ENCODE data around the gene GRM8.

Gene GRM8

GRCh38 chr7:126783613-126784012 is 469.1 kb downstream of the GRM8 start:
- Histone ChIP-seq H3K36me3 (no peaks in the 10 kb centered on the region), H3K4me3 (ENCODE audit: low read depth, low read length) (no peak overlapping the region), H3K27me3 (no peaks in the 10 kb centered on the region), H3K4me1 (peaks cover 16% of the 10 kb centered on the region), H3K9me3 (no peaks in the 10 kb centered on the region)
- TF ChIP-seq, protein P1, sequence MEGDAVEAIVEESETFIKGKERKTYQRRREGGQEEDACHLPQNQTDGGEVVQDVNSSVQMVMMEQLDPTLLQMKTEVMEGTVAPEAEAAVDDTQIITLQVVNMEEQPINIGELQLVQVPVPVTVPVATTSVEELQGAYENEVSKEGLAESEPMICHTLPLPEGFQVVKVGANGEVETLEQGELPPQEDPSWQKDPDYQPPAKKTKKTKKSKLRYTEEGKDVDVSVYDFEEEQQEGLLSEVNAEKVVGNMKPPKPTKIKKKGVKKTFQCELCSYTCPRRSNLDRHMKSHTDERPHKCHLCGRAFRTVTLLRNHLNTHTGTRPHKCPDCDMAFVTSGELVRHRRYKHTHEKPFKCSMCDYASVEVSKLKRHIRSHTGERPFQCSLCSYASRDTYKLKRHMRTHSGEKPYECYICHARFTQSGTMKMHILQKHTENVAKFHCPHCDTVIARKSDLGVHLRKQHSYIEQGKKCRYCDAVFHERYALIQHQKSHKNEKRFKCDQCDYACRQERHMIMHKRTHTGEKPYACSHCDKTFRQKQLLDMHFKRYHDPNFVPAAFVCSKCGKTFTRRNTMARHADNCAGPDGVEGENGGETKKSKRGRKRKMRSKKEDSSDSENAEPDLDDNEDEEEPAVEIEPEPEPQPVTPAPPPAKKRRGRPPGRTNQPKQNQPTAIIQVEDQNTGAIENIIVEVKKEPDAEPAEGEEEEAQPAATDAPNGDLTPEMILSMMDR (IDR thresholded peaks at IDR 0.05; ENCODE audit: low read depth, low read length): no peak
- DNase-seq: no peak

- no peak overlapping the region for H3K4me3 ChIP-seq (ENCODE audit: low read depth, low read length)
- H3K36me3 ChIP-seq: no peaks in the 10 kb centered on the region
- TF ChIP-seq, protein P1 (IDR thresholded peaks at IDR 0.05; ENCODE audit: low read depth, low read length): no peak
- no peak for DNase-seq
- H3K4me1 ChIP-seq: peaks cover 13% of the 10 kb centered on the region
- no peaks in the 10 kb centered on the region for H3K9me3 ChIP-seq
- no peaks in the 10 kb centered on the region for H3K27me3 ChIP-seq
Observed at GRCh38 chr7:126780993-126781392, 471.7 kb downstream of the GRM8 start.

DNA sequence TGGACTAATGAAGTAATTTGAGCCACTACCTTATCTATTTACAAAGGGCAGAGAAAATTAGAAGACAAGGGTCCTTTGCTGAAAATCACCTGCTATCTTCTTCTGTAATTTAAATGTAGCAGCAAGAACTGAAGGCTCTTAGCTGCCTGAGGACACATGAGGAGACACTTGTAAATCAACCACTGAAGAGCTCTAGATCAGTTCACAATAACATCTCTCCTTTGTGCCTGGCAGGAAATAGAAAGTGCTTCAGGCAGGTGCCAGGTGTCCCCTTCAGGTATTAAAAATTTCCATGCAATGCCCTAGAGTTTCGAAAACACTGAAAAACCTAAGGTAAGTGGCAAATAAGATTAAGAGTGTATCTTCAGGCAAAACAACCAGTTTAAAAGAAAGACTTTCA is 474.6 kb downstream of the GRM8 start:
- no peak for DNase-seq
- Histone ChIP-seq H3K36me3 (no peaks in the 10 kb centered on the region), H3K4me3 (ENCODE audit: low read depth, low read length) (no peak overlapping the region), H3K4me1 (peaks cover 8% of the 10 kb centered on the region), H3K9me3 (no peaks in the 10 kb centered on the region), H3K27me3 (no peaks in the 10 kb centered on the region)
- TF ChIP-seq, protein P1 (IDR thresholded peaks at IDR 0.05; ENCODE audit: low read depth, low read length): no peak

- Histone ChIP-seq H3K9me3 (no peaks in the 10 kb centered on the region), H3K36me3 (no peaks in the 10 kb centered on the region), H3K4me3 (ENCODE audit: low read depth, low read length) (no peak overlapping the region), H3K4me1 (no peaks in the 10 kb centered on the region; the same call in 1 of the 2 replicates), H3K27me3 (no peaks in the 10 kb centered on the region)
- DNase-seq: no peak
- TF ChIP-seq, protein P1 (IDR thresholded peaks at IDR 0.05; ENCODE audit: low read depth, low read length): no peak
Observed at GRCh38 chr7:126776498-126776897, 476.2 kb downstream of the GRM8 start.

DNA sequence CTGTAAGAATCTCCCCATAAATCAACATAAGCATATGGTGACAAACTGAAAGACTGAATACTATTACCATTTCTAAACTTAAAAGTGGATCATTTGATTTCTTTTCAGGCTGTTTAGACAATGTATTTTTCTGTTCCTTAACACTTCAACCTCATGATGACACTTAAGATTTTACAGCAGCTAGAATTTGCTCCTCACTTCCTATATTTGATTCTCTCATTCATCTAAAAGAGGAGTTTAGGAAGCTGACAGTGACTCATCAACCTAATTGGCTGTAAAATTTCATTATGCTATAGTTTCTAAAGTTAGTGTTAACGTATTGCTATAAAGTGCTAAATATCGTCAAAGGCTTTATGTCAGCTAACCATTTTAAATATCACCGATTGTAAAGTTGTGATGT is 478.7 kb downstream of the GRM8 start:
- Histone ChIP-seq H3K4me1 (no peaks in the 10 kb centered on the region; the same call in 1 of the 2 replicates), H3K27me3 (no peaks in the 10 kb centered on the region), H3K9me3 (no peaks in the 10 kb centered on the region), H3K36me3 (no peaks in the 10 kb centered on the region), H3K4me3 (ENCODE audit: low read depth, low read length) (no peak overlapping the region)
- TF ChIP-seq, protein P1 (IDR thresholded peaks at IDR 0.05; ENCODE audit: low read depth, low read length): no peak
- no peak for DNase-seq

- Histone ChIP-seq H3K4me3 (ENCODE audit: low read depth, low read length) (no peak overlapping the region), H3K36me3 (no peaks in the 10 kb centered on the region), H3K9me3 (no peaks in the 10 kb centered on the region), H3K27me3 (no peaks in the 10 kb centered on the region), H3K4me1 (peaks cover 2% of the 10 kb centered on the region; the same call in 1 of the 2 replicates)
- no peak for DNase-seq
- TF ChIP-seq, protein P1 (IDR thresholded peaks at IDR 0.05; ENCODE audit: low read depth, low read length): no peak
Observed at GRCh38 chr7:126768836-126769235, 483.9 kb downstream of the GRM8 start.

All from BE2C (cell line).